ENCODE measurements around the gene GFRA1.

GFRA1 gene

DNA sequence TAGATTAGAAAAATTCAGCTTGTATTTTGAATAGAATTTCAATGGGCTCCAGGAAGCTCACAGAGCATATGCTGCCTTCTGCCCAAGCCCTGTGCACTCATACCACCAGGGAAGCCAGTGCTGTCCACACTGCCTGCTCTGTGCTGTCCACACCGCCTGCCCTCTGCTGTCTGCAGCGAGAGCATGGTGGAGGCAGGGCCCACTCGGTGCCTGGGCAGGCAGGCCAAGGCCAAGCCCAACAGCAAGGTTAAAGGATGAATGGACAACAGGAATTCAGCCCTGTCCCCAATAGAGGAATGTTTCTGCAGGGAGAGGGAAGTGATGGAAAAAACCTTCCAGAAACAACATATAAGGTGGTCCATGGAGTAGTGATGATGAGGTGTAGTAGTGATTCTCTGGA lies 146.8 kb downstream of the GFRA1 start:
- no peak for DNase-seq (ENCODE audit: low read depth in 2 of 2)

DNA sequence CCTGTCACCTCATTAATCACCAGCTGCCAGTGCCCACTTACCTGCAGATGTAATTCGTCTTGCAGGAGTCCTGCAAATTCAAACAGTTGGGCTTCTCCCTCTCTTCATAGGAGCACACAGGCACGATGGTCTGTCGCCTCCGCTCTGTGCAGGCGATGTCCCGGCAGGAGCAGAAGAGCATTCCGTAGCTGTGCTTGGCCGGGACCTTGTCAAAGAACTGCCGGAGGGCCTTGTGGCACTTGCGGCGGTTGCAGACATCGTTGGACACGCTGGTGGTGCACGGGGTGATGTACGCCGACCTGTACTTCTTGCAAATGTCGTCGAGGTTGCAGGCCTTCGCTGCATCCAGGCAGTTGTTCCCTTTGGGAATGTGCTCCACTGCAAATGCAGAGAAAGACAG lies 147.8 kb downstream of the GFRA1 start:
- no peak for DNase-seq (ENCODE audit: low read depth in 2 of 2)

DNA sequence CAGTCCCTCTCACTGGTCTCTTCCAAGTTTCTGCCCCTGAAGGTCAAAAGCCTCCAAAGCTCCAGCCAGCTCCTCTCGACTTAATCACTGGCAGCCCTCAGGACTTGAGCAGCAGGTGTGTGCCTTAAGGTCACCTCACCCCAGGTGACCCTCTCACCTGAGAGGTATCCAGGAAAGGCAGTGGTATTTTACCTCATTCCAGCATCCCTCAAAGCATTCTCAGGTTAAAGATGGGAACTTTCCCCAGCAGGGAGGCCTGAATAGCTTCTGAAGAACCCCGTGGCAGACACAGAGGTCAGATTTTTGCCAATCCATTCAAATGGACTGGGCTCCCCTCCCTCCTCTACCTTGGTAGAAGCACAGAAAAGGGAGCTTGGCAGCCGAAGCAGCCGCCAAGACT lies 148.2 kb downstream of the GFRA1 start:
- no peak for DNase-seq (ENCODE audit: low read depth in 2 of 2)

DNA sequence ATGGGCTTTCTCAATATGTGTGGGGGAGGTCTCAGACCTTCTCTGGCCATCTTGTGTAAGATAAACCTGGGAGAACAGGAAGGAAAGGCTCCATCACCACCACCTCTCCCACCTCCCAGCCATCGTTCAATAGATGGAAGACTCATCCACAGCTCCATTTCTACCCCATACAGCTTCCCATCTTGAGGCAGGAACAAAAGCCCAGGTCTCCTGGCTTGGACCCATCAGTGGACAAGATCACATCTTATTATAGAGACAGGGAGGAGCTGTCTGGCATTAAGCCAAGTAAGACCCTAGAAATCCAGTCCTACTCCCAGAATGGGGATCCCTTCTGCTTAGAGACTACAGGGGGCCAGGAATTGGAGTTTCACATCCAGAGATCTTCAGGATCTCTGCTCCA lies 150.3 kb downstream of the GFRA1 start:
- DNase-seq (ENCODE audit: low read depth in 2 of 2) = no peak

DNA sequence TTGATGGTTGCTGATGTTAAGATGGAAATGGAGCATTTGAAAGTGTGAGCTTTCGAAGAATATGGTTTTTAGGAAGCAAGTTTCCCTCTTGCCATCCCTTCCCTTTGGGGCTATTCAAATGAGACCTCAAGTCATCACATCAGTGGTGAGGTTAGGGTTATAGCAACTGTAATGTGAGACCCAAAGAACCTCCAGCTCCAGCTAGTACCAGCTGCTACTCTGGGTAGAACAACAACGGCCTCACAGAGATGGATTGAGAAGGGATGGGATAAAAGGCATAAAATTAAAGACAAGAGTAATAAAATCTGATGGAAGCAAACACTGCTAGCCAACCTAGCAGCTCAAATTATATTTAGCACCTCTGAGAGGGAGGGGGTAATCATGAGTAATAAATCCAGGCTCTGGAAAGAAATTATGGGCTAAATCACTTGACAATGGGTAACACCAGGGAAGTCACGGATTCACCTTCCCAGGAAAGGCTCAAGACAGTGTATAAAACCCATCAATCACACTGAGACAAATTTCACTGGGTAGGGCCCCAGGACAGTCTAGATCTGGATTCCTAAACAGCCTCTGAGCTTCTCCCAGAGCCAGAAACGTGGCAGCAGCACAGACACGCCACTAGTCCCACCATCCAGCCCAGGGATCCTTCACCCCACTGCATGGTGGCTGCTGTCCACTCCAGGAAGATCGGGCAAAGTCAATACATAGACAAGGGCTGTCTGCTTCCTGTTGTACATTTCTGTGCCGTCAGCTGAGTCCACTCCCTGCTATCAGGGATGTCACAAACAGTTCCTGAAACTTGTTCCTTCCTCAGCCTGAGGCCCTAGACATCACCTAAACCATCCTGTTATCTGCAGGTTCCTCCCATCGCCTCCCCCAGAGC lies 151.1 kb downstream of the GFRA1 start:
- no peak for DNase-seq (ENCODE audit: low read depth in 2 of 2)

DNA sequence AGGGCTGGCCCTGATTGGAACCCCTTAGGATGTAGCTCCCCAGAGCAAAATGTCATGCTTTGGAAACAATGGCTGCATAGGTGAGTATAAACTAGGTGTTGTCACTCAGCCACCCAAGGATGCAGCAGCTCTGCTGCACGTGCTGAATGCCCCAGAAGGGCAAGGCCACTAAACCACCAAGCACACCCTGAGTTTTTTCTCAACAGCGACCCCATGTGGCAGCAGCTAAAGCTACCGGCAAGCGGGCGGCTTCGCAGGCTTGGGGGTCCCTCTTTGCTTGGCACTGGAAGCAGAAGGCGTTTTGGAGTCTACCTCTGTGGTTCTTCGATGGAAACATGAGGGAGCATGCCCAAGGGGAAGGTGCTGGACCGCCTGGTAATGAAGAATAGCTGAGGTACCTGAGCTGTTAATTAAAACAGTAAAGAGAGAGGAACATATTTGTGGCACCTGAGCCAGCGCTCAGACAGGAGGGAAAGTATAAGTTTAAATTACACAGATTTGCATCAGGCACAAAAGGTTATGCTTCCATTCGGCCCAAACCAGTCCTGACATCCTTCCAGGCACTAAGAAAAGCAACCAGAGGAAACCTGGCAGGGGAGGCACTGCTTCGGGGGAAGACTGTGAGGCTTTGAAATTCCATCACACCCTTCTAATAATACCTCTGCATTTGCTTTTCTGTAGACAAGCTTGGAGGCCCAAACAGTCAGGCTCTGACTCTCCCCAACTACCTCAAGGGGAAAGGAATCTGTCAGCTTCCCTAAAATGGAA lies 152.1 kb downstream of the GFRA1 start:
- no peak for DNase-seq (ENCODE audit: low read depth in 2 of 2)

DNA sequence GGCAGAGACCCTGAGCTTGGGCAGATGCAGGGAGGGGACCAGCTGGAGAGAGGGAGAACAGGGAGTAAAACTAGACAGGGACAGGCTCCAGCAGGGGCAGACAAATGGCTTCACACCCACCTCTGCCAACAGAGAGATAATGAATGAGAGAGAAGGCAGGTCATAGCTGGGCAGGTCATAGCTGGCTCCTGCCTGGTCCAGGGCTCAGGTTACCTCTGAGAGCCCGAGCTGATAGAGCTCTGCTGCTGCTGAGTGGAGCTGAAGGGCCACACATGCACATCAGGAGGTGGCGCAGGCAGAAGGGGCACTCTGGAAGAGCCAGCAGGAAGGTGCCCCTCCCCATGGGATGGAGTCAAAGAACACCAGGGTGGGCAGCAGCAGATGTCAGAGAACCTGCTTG lies 154.2 kb downstream of the GFRA1 start:
- no peak for DNase-seq (ENCODE audit: low read depth in 2 of 2)

DNA sequence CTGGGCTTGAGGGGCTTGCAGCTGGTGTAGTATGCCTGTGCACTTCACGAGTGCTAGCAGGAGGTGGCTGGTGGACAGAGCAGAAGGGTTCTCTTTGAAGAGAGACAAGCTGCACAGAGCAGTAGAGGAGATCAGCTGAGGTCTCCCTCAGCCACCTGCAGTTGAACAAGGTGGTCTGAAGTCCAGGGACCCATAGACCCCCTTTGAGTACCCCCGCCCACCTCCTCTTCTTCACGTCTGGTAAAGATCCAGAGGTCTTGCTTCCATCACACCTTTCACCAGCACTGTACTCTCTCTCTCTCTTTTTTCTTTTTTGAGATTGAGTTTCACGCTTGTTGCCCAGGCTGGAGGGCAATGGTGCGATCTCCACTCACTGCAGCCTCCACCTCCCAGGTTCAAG lies 157.2 kb downstream of the GFRA1 start:
- no peak for DNase-seq (ENCODE audit: low read depth in 2 of 2)

DNA sequence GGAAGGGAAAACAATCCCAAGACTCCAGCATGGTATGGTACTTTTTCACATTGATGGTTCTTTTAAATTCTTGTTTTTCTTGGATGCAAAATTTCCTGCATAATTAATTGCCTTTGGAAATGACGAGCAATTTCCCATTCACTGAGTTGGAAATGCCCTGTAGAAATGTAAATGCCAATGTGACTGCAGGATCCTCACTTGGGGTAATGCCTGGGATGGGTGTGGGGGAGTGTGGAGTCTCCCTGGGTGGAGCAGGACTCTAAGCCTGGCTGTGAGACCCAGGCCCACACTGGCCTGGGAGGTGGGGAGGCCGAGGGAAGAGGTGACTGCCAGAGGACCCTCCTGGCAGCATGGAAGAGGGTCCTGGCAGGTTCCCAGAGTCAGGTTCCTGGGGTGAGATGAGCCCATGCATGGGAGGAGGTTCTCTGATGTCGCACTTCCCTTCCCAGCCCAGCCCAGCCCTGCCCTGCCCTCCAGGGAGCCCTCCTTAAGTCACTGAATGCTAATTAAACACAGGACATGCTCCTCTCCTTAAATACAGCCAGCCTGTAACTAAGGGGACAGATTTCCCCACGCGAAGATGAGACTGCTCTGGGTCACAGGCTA lies 157.9 kb downstream of the GFRA1 start:
- DNase-seq (ENCODE audit: low read depth in 2 of 2) = no peak

DNA sequence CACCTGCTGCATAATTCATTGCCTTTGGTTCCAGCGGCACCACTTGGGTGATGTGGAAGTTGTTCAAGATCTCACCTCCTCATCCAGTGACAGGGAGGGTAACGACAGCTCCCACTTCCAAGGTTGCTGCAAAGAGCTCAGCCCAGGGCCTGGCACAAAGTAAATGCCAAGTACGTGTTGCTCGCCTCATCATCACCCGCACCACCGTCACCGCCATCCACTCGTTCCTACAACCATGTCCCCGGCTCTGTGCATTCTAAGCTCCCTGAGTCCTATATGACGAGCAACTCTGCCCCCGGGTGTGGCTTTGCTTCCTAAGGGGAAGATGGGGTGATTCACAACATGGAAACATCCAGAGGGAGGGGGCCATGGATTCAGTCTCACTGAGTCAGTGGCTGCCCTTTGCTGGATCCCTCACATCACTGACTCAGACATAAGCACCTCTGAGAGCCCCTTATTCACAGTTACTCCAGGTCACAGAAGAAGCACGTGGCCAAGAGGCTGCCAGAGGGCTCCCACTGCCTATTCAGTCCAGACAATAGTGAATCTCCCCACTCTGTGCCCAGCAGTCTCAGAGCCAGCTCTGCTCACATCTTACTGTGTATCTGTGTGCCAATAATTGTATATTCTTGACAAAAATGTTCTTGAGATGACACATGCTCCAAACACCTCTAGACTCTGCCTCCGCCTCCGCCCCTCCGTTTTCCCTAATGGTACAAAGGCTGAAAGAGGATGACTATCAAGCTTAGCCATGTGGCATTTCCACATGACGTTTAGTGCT lies 159.1 kb downstream of the GFRA1 start:
- no peak for DNase-seq (ENCODE audit: low read depth in 2 of 2)

DNA sequence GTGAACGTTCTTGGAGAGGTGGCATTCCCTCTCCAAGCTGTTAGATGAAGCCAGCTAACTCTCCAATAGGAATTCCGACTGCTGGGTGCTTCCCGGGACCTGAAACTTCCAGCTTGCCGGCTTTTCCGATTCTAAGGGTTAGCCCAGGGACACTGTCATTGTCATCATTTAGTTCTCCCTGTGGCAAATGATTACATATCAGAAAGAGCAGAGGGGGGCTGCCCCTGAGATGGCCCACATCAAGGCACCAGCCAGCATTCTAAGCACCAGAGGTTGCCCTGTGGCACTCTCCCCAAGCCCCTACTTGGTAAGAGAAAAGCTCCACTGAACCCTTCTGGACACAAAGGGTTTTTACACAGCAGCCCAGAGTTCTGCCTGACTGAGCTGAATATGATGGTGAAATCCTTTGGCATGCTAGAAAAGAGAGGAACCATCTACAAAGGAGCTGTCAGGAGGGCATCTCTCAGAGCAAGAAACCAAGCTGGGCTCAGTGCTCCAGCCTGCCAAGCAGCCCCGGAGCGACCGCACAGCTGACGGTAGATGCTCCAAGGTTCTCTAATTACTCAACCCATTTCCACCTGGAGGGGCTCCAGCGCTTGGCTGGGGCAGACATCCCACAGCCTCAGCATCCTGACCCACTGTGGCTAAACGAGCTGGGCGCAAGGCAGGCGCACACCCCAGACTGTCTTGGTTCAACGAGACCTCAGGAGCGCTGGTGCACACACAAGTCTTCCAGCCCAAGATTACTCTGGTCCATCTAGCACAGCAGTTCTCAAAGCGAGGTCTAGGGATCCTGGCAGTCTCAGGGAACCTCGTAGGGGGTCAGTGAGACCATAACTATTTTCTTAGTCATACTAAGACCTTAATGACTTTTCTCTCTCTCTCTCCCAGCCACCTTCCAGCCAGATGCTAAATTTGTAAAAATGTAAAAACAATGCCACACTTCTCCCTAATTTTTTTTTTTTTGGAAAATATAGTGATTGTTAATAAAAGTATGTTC lies 160.5 kb downstream of the GFRA1 start:
- no peak for DNase-seq (ENCODE audit: low read depth in 2 of 2)

DNA sequence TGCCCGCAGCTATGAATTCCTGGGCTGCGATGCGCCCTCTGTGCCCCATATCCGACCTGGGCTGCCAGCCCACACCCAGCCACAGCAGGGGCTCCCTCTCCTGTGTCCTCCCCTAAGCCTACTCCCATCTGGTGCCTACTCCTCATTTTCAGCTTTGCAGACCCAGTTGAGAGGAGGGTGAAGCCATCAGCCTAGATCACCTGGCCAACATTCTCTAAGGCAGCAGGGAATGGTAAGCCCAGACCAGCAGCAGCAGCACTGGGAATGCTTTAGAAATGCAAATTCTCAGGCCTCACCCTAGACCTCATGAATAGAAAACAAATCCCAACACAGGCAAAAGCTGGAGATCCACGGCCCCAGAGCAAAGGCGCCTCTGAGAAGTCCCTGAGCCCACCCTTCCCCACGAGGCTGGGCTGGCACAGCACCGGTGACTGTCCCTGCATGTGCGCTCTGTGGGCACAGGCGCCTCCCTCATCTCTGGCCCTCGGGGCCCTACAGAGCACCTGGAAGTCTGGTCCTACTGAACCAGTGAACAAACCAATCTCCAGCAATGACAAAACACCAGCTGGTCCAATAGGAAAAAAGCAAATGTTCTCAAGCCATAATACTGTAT lies 161.4 kb downstream of the GFRA1 start:
- DNase-seq (ENCODE audit: low read depth in 2 of 2) = no peak

DNA sequence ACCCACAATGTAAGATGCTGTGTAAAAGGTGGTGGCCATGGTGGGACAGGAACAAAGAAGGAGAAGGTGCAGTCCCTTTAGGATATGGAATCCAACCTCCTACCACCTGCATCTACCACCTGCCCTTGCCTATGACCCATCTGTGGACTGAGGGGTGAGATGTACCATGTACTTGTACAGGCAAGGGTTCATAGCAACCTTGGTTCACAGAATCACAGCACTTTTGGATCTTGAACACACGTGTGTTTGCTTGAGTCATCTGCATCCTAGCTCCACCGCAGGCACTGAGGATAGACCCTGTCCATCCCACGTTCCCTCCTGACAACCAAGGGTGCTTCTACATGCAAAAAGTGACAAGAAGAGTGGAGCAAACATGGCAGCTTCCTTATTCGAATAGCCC lies 162.3 kb downstream of the GFRA1 start:
- no peak for DNase-seq (ENCODE audit: low read depth in 2 of 2)

DNA sequence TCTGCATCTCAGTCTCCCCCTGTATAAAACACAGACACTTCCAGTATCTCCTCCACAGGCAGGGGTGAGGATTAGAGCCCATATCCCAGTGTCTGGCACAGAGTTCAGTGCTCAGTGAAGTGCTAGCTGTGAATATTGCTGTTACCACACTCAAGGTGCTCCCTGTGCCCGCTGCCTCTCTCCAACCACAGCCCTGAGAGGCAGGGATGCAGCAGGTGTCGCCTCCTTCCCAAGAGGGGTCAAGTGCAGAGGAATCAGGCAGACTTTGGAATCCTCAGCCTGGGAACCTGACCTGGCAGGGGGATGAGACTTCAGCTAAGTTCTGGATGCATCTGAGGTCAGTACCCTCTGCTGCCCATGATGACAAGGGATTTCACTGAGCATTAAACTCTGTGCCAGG lies 163.1 kb downstream of the GFRA1 start:
- DNase-seq (ENCODE audit: low read depth in 2 of 2) = no peak

DNA sequence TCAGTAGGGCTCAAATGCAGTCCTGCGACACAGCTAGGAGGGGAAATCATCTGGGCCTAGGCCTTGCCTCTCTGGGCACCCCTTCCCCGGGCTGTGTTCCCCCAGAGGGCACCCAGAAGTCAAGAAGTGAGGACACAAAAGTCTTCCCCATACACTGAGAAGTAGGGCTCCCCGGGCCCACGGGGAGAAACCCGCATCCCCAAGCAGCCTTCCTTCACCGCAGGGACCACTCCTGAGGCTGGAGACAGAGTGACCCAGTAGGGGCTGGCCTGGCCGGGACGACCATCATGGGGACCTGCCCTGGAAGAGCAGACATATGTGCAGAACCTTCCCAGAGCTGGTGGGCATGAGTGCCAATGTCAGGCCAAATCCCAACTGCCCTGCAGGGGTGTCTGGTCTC lies 163.5 kb downstream of the GFRA1 start:
- DNase-seq (ENCODE audit: low read depth in 2 of 2) = no peak

DNA sequence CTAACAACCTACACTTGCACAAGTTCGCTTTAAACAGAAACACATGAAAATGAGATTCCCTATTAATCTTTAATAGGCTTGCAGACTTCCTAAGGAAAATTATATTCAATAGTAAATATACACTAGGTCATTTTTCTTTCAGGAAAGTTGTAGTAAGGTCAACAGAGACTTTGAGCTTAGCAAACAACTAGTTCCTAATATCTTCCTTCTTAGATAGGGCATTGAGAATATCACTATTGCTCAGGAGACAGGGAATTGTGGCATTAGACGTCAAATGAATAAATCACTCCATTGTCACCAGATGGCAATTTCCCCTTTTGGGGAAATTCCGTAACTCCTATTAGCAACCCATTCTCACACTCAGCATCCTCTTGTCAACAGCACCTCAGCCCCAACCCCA lies 164.9 kb downstream of the GFRA1 start:
- DNase-seq (ENCODE audit: low read depth in 2 of 2) = no peak

DNA sequence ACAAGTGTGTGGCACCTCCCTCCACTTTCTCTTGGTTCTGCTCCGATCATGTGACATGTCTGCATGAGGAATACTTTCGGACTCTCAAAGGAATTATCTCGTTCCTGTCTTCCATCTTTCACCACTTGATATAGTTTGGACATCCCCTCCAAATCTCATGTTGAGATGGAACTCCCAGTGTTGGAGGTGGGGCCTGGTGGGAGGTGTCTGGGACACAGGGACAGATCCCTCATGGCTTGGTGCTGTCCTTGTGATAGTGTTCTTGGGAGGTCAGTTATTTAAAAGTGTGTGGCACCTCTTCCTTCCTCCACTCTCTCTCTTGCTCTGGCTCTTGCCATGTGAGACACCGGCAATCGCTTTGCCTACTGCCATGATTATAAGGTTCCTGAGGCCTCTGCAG lies 166.4 kb downstream of the GFRA1 start:
- DNase-seq (ENCODE audit: low read depth in 2 of 2) = no peak

DNA sequence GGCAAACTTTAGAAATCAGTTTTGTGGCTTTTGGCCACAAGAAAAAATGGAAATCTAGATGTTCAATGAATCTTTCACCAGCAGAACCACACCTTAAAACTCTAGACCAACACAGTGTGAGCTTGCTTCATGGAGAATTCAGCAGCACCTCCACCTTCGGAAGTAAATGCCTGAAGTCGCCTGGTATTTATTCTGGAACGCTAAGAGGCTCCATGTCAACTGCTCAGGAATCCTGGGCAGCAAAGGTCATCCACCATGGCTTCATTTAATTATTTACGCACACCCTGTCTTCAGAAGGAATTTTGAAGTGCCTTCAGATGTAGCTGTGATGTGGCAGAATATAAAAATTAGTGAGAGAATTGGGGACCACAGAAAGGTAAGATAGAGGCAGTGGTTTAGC lies 167.7 kb downstream of the GFRA1 start:
- no peak for DNase-seq (ENCODE audit: low read depth in 2 of 2)

DNA sequence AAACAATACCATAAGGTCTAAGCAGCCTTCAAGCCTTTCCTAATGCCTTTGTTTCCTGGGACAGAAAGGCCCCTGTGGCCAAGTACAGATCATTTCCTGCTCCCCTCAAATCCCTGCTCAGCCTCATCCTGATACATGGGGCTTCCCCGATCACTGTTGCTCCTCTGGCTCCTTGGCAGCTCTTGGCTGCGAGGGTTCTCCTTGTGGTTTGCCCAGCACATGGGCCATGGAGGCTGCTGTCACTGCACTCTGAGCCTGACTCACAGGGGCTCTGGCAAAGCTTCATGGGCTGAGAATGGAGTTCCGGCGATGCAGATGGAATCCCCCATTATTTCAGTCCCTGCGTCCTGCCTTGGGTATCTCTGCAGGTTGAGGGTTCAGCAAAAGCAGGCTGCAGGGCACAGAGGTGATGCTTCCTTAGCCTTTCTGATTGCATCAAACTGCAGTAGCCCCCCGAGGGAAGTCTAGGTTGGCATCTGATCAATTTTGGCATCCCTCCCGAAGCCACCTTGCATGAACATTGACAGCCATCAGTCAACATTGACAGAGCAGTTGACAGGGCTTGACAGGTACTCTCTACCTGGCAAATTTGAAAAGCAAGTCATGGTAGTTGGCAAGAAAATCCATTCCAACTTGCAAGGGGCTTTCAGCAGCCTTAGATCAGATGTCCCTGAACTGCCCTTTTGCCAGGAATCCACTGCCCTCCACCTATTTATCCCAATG lies 168.6 kb downstream of the GFRA1 start:
- no peak for DNase-seq (ENCODE audit: low read depth in 2 of 2)

DNA sequence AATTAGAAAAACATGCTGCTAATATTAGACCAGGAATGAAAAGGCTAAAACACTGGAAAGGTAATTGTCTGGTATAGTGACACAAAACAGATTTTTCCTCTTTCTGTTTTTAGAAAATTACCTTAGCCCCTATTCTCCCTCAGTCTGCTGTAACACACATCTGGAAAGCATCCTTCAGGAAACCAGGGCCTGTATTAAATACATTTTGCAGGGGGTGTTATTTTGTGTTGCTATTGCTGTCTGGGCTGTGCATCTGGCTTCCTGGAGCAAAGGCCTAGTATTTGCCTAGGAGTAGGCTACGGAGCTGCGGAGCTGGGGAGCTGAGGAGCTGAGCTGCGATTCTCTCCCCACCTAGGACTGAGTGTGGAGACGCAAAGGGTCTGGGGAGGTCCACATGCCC lies 169.3 kb downstream of the GFRA1 start:
- no peak for DNase-seq (ENCODE audit: low read depth in 2 of 2)

Data from stimulated activated CD8-positive, alpha-beta memory T cell treated with anti-CD3 and anti-CD28 coated beads, Interleukin-7, amount 100 ng/mL, for 4 hours (primary cell).